ENCODE measurements around the gene PRSS3. TPM values are rescaled to one million over a fixed set of nuclear protein-coding genes. Genes with fewer than 3 reads are reported as not detected.
"Not testable (repeated sequence)": the region's sequence is repeated elsewhere in the genome, so short reads cannot be mapped to it uniquely, and the experiment has no call there.

The PRSS3 gene
- polyA plus RNA-seq, 1 donor from 2014 or later = not detected

DNA sequence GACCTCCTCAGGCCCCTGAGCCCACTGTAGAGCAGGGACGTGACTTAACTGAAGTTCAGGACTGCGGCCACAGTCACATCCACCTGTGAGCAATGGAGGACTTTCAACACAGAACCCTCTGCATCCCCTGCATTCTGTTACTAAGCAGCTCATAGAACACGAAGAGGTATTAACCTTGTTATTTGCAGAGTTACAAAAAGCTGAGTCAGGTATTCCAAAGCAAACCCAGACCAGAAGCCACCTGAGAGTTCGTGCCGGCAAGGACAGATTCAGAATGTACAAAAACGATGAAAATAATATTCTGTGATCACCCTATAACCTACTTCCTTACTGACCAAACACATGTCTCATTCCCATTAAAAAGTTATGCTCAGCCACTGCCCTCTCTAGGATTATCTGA is 33.0 kb upstream of the PRSS3 start:
- no peak overlapping the region for H3K4me3 ChIP-seq (ENCODE audit: low read length)
- no peaks in the 10 kb centered on the region for H4K20me1 ChIP-seq (ENCODE audit: insufficient read depth)
- TF ChIP-seq TAF1 (IDR thresholded peaks at IDR 0.05; ENCODE audit: low read depth) = no peak
- no peak for TF ChIP-seq SMC3 (conservative IDR thresholded peaks at IDR 0.05; ENCODE audit: poor library complexity)
- no peak for TF ChIP-seq MXI1 (conservative IDR thresholded peaks at IDR 0.05; ENCODE audit: poor library complexity, severe bottlenecking)
- no peak for TF ChIP-seq EZH2 (IDR thresholded peaks at IDR 0.05; ENCODE audit: borderline replicate concordance, insufficient read depth, low read length, poor library complexity, severe bottlenecking)
- TF ChIP-seq RAD21 (conservative IDR thresholded peaks at IDR 0.05) = no peak
- TF ChIP-seq, protein P1, sequence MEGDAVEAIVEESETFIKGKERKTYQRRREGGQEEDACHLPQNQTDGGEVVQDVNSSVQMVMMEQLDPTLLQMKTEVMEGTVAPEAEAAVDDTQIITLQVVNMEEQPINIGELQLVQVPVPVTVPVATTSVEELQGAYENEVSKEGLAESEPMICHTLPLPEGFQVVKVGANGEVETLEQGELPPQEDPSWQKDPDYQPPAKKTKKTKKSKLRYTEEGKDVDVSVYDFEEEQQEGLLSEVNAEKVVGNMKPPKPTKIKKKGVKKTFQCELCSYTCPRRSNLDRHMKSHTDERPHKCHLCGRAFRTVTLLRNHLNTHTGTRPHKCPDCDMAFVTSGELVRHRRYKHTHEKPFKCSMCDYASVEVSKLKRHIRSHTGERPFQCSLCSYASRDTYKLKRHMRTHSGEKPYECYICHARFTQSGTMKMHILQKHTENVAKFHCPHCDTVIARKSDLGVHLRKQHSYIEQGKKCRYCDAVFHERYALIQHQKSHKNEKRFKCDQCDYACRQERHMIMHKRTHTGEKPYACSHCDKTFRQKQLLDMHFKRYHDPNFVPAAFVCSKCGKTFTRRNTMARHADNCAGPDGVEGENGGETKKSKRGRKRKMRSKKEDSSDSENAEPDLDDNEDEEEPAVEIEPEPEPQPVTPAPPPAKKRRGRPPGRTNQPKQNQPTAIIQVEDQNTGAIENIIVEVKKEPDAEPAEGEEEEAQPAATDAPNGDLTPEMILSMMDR (IDR thresholded peaks at IDR 0.05; ENCODE audit: poor library complexity, severe bottlenecking) = no peak
- TF ChIP-seq, protein P2, sequence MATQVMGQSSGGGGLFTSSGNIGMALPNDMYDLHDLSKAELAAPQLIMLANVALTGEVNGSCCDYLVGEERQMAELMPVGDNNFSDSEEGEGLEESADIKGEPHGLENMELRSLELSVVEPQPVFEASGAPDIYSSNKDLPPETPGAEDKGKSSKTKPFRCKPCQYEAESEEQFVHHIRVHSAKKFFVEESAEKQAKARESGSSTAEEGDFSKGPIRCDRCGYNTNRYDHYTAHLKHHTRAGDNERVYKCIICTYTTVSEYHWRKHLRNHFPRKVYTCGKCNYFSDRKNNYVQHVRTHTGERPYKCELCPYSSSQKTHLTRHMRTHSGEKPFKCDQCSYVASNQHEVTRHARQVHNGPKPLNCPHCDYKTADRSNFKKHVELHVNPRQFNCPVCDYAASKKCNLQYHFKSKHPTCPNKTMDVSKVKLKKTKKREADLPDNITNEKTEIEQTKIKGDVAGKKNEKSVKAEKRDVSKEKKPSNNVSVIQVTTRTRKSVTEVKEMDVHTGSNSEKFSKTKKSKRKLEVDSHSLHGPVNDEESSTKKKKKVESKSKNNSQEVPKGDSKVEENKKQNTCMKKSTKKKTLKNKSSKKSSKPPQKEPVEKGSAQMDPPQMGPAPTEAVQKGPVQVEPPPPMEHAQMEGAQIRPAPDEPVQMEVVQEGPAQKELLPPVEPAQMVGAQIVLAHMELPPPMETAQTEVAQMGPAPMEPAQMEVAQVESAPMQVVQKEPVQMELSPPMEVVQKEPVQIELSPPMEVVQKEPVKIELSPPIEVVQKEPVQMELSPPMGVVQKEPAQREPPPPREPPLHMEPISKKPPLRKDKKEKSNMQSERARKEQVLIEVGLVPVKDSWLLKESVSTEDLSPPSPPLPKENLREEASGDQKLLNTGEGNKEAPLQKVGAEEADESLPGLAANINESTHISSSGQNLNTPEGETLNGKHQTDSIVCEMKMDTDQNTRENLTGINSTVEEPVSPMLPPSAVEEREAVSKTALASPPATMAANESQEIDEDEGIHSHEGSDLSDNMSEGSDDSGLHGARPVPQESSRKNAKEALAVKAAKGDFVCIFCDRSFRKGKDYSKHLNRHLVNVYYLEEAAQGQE (IDR thresholded peaks at IDR 0.05; ENCODE audit: borderline replicate concordance) = no peak
- no peak for TF ChIP-seq EP300 (conservative IDR thresholded peaks at IDR 0.05; ENCODE audit: poor library complexity, severe bottlenecking)
- TF ChIP-seq POLR2AphosphoS5 (IDR thresholded peaks at IDR 0.05) = no peak
- H3K79me2 ChIP-seq (replicated peaks; ENCODE audit: insufficient read depth, low read length) = no peaks in the 10 kb centered on the region
- H3K27me3 ChIP-seq (ENCODE audit: insufficient read depth, low read depth, low read length) = no peaks in the 10 kb centered on the region
- no peak overlapping the region for H3K27ac ChIP-seq (ENCODE audit: low read length)
- H3F3A ChIP-seq (ENCODE audit: insufficient read depth, low read length, poor library complexity, severe bottlenecking) = no peaks in the 10 kb centered on the region
- no peaks in the 10 kb centered on the region for H3K9me3 ChIP-seq (ENCODE audit: low read length)
- H3K36me3 ChIP-seq (ENCODE audit: insufficient read depth, low read length) = no peaks in the 10 kb centered on the region
- H3K9me2 ChIP-seq (ENCODE audit: insufficient read depth, low read length) = no peaks in the 10 kb centered on the region
- H2AFZ ChIP-seq (ENCODE audit: low read depth, low read length) = no peak overlapping the region
- H3K9ac ChIP-seq (ENCODE audit: low read length) = no peak overlapping the region
- H3K4me2 ChIP-seq (ENCODE audit: low read length) = no peak overlapping the region

DNA sequence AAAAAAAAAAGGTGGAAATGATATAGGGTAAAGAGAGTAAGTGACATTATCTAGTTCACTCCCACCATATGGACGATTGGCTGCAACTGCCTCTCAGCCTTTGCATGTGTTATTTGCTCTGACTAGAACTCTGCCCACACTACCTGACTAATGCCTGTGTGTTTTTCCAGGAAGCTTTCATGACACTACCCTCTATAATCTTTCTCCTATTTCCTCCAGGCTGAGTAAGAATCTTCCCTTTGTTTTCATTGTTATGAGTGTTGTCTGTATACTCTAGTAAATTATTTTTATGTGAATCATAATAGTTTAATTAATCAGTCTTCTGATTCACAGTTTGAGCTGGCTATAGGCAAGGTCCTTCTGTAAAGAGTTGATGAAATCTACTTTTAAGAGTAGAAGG is 31.7 kb upstream of the PRSS3 start:
- not testable (repeated sequence) for H3K27me3 ChIP-seq (ENCODE audit: insufficient read depth, low read depth, low read length); H3K9me3 ChIP-seq (ENCODE audit: low read length); H4K20me1 ChIP-seq (ENCODE audit: insufficient read depth); H3K9ac ChIP-seq (ENCODE audit: low read length); H3F3A ChIP-seq (ENCODE audit: insufficient read depth, low read length, poor library complexity, severe bottlenecking); H3K36me3 ChIP-seq (ENCODE audit: insufficient read depth, low read length); H3K79me2 ChIP-seq (replicated peaks; ENCODE audit: insufficient read depth, low read length); H3K4me2 ChIP-seq (ENCODE audit: low read length); H3K9me2 ChIP-seq (ENCODE audit: insufficient read depth, low read length); H3K4me3 ChIP-seq (ENCODE audit: low read length); H3K27ac ChIP-seq (ENCODE audit: low read length); H2AFZ ChIP-seq (ENCODE audit: low read depth, low read length)

DNA sequence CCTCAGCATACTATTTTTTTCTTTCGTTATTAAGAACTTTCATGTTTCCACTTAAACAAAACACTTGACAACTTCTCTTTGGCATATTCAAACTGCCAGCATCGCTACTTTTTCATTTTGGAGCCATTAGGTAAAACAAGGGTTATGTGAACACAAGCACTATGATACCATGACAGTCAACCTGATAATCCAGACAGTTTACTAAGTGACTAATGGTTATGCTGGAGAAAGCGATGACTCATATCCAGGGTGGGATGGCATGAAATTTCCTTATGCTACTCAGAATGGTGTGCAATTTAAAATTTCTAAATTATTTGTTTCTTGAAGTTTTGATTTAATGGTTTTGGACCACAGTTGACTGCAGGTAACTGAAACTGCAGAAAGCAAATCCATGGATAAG is 29.9 kb upstream of the PRSS3 start:
- Histone ChIP-seq H3K9me3 (ENCODE audit: low read length) (no peaks in the 10 kb centered on the region), H3K9me2 (ENCODE audit: insufficient read depth, low read length) (no peaks in the 10 kb centered on the region), H3K9ac (ENCODE audit: low read length) (no peak overlapping the region), H3K27ac (ENCODE audit: low read length) (no peak overlapping the region), H2AFZ (ENCODE audit: low read depth, low read length) (no peak overlapping the region), H4K20me1 (ENCODE audit: insufficient read depth) (no peaks in the 10 kb centered on the region), H3K4me3 (ENCODE audit: low read length) (no peak overlapping the region), H3K4me2 (ENCODE audit: low read length) (no peak overlapping the region), H3K27me3 (ENCODE audit: insufficient read depth, low read depth, low read length) (no peaks in the 10 kb centered on the region), H3K79me2 (replicated peaks; ENCODE audit: insufficient read depth, low read length) (no peaks in the 10 kb centered on the region), H3F3A (ENCODE audit: insufficient read depth, low read length, poor library complexity, severe bottlenecking) (no peaks in the 10 kb centered on the region), H3K36me3 (ENCODE audit: insufficient read depth, low read length) (no peaks in the 10 kb centered on the region)
- TF ChIP-seq, protein P2 (IDR thresholded peaks at IDR 0.05; ENCODE audit: borderline replicate concordance) = no peak
- TF ChIP-seq EP300 (conservative IDR thresholded peaks at IDR 0.05; ENCODE audit: poor library complexity, severe bottlenecking) (no peak), MXI1 (conservative IDR thresholded peaks at IDR 0.05; ENCODE audit: poor library complexity, severe bottlenecking) (no peak), RAD21 (conservative IDR thresholded peaks at IDR 0.05) (no peak), POLR2AphosphoS5 (IDR thresholded peaks at IDR 0.05) (no peak), SMC3 (conservative IDR thresholded peaks at IDR 0.05; ENCODE audit: poor library complexity) (no peak)
- TF ChIP-seq, protein P1 (IDR thresholded peaks at IDR 0.05; ENCODE audit: poor library complexity, severe bottlenecking) = no peak
